ENCODE results near the gene MLLT11.

DNA sequence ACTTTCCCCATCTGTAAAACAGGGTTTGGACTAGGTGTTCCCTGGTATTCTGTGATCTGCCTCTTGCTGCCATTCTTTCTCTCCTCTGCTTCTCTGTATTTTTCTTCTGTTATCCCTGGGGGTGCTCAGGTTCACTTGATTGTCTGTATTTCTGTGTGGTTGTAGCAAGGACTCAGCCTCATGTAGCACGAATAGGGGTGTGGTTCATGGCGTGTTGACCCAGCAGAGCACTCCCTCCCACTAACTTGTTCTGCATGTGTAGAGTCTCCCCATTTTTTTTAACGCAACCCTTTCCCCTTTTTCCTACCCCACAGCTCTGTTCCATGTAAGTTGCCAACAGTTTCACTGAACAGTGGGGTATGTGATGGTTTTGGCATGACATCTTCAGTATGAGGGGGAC, 25.0 kb upstream of the MLLT11 start:
- no peak for TF ChIP-seq GABPA (IDR thresholded peaks at IDR 0.05 in 1 of 2, conservative IDR thresholded peaks at IDR 0.05 in 1 of 2)
- TF ChIP-seq, protein P1, sequence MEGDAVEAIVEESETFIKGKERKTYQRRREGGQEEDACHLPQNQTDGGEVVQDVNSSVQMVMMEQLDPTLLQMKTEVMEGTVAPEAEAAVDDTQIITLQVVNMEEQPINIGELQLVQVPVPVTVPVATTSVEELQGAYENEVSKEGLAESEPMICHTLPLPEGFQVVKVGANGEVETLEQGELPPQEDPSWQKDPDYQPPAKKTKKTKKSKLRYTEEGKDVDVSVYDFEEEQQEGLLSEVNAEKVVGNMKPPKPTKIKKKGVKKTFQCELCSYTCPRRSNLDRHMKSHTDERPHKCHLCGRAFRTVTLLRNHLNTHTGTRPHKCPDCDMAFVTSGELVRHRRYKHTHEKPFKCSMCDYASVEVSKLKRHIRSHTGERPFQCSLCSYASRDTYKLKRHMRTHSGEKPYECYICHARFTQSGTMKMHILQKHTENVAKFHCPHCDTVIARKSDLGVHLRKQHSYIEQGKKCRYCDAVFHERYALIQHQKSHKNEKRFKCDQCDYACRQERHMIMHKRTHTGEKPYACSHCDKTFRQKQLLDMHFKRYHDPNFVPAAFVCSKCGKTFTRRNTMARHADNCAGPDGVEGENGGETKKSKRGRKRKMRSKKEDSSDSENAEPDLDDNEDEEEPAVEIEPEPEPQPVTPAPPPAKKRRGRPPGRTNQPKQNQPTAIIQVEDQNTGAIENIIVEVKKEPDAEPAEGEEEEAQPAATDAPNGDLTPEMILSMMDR (IDR thresholded peaks at IDR 0.05; ENCODE audit: low read depth, low read length, missing input control) = no peak
- TF ChIP-seq HNF4G (IDR thresholded peaks at IDR 0.05) = no peak
- TF ChIP-seq, protein P2, sequence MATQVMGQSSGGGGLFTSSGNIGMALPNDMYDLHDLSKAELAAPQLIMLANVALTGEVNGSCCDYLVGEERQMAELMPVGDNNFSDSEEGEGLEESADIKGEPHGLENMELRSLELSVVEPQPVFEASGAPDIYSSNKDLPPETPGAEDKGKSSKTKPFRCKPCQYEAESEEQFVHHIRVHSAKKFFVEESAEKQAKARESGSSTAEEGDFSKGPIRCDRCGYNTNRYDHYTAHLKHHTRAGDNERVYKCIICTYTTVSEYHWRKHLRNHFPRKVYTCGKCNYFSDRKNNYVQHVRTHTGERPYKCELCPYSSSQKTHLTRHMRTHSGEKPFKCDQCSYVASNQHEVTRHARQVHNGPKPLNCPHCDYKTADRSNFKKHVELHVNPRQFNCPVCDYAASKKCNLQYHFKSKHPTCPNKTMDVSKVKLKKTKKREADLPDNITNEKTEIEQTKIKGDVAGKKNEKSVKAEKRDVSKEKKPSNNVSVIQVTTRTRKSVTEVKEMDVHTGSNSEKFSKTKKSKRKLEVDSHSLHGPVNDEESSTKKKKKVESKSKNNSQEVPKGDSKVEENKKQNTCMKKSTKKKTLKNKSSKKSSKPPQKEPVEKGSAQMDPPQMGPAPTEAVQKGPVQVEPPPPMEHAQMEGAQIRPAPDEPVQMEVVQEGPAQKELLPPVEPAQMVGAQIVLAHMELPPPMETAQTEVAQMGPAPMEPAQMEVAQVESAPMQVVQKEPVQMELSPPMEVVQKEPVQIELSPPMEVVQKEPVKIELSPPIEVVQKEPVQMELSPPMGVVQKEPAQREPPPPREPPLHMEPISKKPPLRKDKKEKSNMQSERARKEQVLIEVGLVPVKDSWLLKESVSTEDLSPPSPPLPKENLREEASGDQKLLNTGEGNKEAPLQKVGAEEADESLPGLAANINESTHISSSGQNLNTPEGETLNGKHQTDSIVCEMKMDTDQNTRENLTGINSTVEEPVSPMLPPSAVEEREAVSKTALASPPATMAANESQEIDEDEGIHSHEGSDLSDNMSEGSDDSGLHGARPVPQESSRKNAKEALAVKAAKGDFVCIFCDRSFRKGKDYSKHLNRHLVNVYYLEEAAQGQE (IDR thresholded peaks at IDR 0.05) = no peak
- TF ChIP-seq YY1 (IDR thresholded peaks at IDR 0.05) = no peak
- no peak for TF ChIP-seq JUND (IDR thresholded peaks at IDR 0.05)
- TF ChIP-seq SP1 (IDR thresholded peaks at IDR 0.05) = no peak
- TF ChIP-seq, protein P3, sequence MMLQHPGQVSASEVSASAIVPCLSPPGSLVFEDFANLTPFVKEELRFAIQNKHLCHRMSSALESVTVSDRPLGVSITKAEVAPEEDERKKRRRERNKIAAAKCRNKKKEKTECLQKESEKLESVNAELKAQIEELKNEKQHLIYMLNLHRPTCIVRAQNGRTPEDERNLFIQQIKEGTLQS (IDR thresholded peaks at IDR 0.05) = no peak
- TF ChIP-seq TAF1 (conservative IDR thresholded peaks at IDR 0.05) = no peak
- TF ChIP-seq FOXA1 (IDR thresholded peaks at IDR 0.05) = no peak
- TF ChIP-seq, protein P4, sequence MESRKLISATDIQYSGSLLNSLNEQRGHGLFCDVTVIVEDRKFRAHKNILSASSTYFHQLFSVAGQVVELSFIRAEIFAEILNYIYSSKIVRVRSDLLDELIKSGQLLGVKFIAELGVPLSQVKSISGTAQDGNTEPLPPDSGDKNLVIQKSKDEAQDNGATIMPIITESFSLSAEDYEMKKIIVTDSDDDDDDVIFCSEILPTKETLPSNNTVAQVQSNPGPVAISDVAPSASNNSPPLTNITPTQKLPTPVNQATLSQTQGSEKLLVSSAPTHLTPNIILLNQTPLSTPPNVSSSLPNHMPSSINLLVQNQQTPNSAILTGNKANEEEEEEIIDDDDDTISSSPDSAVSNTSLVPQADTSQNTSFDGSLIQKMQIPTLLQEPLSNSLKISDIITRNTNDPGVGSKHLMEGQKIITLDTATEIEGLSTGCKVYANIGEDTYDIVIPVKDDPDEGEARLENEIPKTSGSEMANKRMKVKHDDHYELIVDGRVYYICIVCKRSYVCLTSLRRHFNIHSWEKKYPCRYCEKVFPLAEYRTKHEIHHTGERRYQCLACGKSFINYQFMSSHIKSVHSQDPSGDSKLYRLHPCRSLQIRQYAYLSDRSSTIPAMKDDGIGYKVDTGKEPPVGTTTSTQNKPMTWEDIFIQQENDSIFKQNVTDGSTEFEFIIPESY (IDR thresholded peaks at IDR 0.05) = no peak
